C1 segment of cervical spinal cord (tissue), 14 donors: Measurements from ENCODE around the gene TRDN.
"Not testable (repeated sequence)": the region's sequence is repeated elsewhere in the genome, so short reads cannot be mapped to it uniquely, and the experiment has no call there.

Source experiments
- DNase-seq, 14 donors: peaks; one replicate each; lab custom pipeline; 2025; lab: John Stamatoyannopoulos, UW

The TRDN gene

GRCh38 chr6:123295672-123296071 lies 341.1 kb downstream of the TRDN start:
- DNase-seq = no peak

GRCh38 chr6:123295181-123295580 lies 341.6 kb downstream of the TRDN start:
- no peak for DNase-seq

- no peak for DNase-seq
Observed at GRCh38 chr6:123288649-123289048, 348.1 kb downstream of the TRDN start.

- no peak for DNase-seq
Observed at GRCh38 chr6:123276546-123276980, 360.2 kb downstream of the TRDN start.

- no peak for DNase-seq
Observed at GRCh38 chr6:123263981-123264380, 372.8 kb downstream of the TRDN start.

- DNase-seq = no peak
Observed at GRCh38 chr6:123240626-123241025, 396.1 kb downstream of the TRDN start.

- DNase-seq = no peak
Observed at GRCh38 chr6:123233336-123233735, 403.4 kb downstream of the TRDN start.

- DNase-seq = not testable (repeated sequence)
Observed at GRCh38 chr6:123227789-123228188, 409.0 kb downstream of the TRDN start.

- no peak for DNase-seq
Observed at GRCh38 chr6:123226398-123226797, 410.4 kb downstream of the TRDN start.

GRCh38 chr6:123224077-123224476 lies 412.7 kb downstream of the TRDN start:
- DNase-seq = no peak

- DNase-seq = no peak
Observed at GRCh38 chr6:123223461-123223860, 413.3 kb downstream of the TRDN start.

GRCh38 chr6:123215211-123215610 lies 421.5 kb downstream of the TRDN start:
- no peak for DNase-seq

GRCh38 chr6:123214433-123214832 lies 422.3 kb downstream of the TRDN start:
- no peak for DNase-seq

- DNase-seq = no peak
Observed at GRCh38 chr6:123213921-123214320, 422.8 kb downstream of the TRDN start.

GRCh38 chr6:123211777-123212545 lies 424.8 kb downstream of the TRDN start:
- DNase-seq = no peak

GRCh38 chr6:123210645-123211044 lies 426.1 kb downstream of the TRDN start:
- no peak for DNase-seq

- DNase-seq = peak in 1 of 14 donors; percentile 12
Observed at GRCh38 chr6:123207967-123208510, 428.7 kb downstream of the TRDN start.

- no peak for DNase-seq
Observed at GRCh38 chr6:123203928-123204327, 432.8 kb downstream of the TRDN start.

- no peak for DNase-seq
Observed at GRCh38 chr6:123201869-123202372, 434.8 kb downstream of the TRDN start.

GRCh38 chr6:123193298-123193697 lies 443.5 kb downstream of the TRDN start:
- no peak for DNase-seq

GRCh38 chr6:123189816-123190215 lies 446.9 kb downstream of the TRDN start:
- no peak for DNase-seq

- DNase-seq = no peak
Observed at GRCh38 chr6:123182998-123183397, 453.8 kb downstream of the TRDN start.

GRCh38 chr6:123176706-123177105 lies 460.0 kb downstream of the TRDN start:
- DNase-seq = no peak
